Measurements from ENCODE around the gene PAFAH1B2.
A peak's percentile ranks its signal among the peaks of the same experiment; 100 is the strongest.
"Not testable (repeated sequence)": the region's sequence is repeated elsewhere in the genome, so short reads cannot be mapped to it uniquely, and the experiment has no call there.

The PAFAH1B2 gene, protein sequence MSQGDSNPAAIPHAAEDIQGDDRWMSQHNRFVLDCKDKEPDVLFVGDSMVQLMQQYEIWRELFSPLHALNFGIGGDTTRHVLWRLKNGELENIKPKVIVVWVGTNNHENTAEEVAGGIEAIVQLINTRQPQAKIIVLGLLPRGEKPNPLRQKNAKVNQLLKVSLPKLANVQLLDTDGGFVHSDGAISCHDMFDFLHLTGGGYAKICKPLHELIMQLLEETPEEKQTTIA

DNA sequence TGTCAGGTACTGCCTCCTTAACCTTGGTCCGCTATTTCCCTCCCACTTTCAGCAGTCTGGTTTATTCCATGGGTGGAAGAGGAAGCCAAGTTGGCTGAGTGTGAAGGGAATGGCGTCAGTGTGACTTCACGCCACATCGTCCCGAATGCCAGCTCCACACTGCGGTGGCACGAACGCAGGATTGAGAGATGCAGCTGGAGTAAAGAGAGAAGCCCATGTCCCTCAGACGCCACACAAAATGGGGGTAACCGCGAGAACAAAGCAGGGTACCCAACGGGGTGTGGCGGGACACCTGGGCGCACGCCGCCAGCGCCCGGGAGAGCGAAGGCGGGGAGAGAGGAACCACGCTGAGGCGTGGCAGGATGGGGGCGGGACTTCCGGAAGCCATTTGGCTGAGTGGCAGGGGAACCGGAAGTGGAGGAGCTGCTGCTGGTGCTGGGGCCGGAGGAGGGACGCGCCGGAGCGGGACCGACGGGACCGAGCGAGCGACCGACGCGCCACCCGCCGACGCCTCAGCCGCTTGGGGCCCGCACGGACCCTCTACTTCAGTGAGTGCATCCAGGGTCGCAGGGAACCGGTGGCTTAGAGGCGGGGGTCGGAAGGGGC lies at the start of gene PAFAH1B2:
Gene PAFAH1B2, plus strand, starts transcription at position 417 of the 606 bp plus-strand sequence. CDS start 8,161 bp downstream, outside the sequence.
- peak; percentile 92 for DNase-seq

GRCh38 chr11:117094776-117095175 lies 49.3 kb upstream of the PAFAH1B2 start:
- DNase-seq: peak; percentile 48

DNA sequence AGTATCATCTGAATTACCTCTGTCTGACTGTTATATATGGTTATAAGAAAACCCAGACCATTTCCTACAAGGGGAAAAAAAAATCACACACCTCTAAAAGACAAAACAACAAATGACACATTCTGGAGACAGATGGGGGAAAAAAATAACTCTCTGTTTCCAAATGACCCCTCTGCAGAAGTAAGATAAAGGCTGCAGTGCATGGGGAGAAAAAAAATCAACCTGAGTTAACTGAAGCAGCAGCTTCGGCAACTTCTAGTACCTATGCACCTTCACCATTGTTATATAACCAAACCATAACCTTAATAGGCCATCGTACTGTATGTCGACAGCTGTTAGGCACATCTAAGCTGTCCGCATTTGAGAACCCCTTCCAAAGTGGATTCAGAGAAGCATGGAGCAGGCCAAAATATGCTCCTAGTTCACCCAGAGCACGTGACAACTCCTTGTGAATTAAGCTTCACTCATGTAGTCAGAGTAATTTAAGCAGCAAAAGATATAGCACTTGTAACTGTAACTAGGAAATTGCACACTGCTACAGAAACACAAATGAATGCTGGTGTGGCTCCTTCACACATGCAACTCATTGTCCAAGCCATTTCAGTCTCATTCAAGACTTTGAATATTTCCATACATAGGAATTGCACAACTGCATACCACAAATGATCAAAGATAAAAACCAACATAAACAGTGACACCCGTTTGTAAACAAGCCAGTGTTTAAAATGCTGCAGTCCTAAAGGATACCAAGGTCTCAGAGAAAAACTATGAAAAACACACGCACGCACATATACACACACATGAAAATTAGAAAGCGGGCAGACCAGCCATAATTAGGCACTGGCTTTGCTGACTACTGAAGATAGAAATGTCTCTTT lies 48.6 kb upstream of the PAFAH1B2 start:
- DNase-seq: peak; percentile 82

DNA sequence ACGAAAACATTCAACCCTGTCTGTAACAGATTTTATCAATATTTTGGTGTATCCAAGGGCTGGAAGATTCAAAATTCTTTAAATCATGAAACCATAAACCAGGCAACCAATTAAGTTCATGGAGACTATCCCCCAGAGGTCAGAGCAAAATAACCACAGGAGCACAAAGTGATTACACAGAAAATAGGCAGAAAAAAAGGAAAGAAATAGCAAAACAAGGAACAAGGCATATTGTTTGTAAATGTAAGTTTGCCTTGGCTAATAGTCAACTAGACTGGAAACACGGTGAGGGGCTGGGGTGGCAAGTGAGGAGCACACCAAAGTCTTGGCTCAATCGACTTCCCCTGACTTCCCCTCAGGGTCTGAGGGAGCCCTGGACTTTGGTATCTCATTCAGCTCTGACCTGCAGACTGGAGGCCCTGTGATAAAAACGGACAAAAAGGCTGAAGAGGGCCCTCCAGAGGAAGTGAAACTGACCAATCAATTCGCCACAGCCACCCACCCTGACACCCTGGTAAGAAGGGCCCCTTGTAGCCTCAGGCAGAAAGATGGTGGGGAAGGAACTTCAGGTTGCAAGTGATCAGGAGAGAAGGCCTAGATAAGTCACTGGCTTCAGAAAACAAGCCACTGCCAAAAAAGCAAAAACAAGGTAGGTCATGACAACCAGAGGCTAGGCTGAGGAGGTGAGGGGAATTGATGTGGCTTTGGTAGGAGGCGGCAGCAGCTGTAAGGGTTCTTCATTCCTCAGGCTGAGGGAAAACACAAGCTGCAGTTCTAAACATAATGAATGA lies 47.7 kb upstream of the PAFAH1B2 start:
- DNase-seq: no peak

DNA sequence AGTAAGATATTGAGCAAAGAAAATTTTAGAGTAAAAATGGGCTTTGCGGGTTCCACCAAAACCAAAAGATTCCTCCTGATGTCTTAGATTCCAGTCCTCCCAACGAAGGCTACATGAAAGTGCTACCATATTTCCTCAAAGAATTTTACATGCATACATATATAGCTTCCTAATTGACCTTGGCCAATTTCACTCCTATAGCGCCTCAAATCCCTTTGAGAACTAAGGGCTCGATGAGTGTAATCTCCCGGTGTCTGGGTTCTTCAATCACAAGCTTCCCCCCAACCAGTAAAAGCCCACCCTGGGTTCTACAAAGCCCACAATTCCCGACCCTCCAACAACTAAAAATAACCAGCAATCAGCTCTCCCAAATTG lies 47.1 kb upstream of the PAFAH1B2 start:
- no peak for DNase-seq

- no peak for DNase-seq
Observed at GRCh38 chr11:117097389-117098268, 46.5 kb upstream of the PAFAH1B2 start.

DNA sequence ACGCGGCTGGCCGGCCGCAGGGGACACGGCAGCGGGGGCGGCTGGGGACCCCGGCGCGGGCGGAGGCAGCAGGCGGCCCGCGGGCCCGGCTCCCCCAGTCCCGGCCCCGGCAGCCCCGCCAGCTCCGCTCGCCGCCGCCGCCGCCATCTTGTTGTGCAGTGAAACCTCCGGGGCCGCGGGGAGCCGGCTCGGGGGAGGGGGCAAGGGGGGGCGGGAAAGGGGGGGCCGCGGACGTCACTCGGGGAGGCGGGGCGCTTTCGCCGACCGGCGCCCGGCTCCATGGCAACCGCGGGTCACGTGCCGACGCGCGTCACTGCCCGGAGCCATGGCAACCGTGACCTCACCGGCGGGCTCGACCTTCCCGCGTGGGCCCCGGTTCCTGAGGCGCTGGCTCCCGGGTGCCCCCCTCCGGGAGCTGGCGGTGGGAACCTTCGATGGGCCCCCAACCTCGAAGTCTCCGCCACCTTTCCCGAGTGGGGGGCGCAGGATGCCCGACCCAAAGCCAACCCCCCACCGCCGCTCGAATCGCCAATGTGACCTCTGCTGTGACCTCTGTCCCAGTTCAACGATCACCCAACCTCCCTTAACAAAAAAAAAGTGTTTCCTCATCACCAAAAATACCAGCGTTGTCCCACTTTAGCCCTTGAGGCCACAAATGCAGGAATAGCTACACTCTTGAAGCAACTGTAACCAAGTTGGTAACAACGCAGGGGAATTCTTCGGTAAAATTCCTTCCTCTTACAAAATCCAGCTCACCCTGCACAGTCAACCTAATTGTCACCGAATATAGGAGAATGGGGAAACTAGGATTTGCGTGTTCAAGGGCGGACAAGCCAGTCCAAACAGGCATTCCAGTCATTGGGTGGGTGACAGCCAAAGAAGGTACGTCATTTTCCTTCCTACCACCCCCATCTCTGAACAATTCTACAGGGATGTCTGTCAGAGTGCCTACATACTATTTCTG lies 45.5 kb upstream of the PAFAH1B2 start, which contains the start of gene SIK3:
Gene SIK3, minus strand, starts transcription at position 160 of the 964 bp plus-strand sequence. Its CDS starts 13 bp downstream, at position 147.
- peak; percentile 93 for DNase-seq

DNA sequence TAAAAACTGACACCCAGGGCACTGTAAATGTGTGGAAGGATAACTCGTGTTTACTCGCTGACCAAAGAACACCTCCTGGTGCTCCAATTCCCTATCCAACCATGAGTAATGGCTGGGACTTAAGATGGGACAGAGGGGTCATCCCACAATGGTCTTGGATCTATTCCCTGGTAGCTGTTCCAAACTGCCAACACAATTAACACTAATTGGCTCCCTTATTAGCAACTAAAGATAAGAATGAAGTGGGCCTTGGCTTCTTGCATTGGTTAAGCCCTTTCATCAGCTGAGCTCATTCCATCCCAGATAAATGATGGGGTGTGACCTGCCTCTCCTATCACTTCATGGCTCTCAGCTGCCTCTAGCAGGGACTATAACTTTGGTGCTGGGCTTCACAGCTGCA lies 44.4 kb upstream of the PAFAH1B2 start:
- DNase-seq: no peak

- no peak for DNase-seq
Observed at GRCh38 chr11:117100556-117100955, 43.5 kb upstream of the PAFAH1B2 start.

GRCh38 chr11:117107701-117108590 lies 36.1 kb upstream of the PAFAH1B2 start:
- no peak for DNase-seq

GRCh38 chr11:117110294-117110950 lies 33.7 kb upstream of the PAFAH1B2 start:
- no peak for DNase-seq

GRCh38 chr11:117112497-117112896 lies 31.6 kb upstream of the PAFAH1B2 start:
- not testable (repeated sequence) for DNase-seq

DNA sequence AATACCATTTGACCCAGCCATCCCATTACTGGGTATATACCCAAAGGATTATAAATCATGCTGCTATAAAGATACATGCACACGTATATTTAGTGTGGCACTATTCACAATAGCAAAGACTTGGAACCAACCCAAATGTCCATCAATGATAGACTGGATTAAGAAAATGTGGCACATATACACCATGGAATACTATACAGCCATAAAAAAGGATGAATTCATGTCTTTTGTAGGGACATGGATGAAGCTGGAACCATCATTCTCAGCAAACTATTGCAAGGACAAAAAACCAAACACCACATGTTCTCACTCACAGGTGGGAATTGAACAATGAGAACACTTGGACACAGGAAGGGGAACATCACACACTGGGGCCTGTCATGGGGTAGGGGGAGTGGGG lies 31.1 kb upstream of the PAFAH1B2 start:
- DNase-seq: not testable (repeated sequence)

- DNase-seq: no peak
Observed at GRCh38 chr11:117117681-117118080, 26.4 kb upstream of the PAFAH1B2 start.

GRCh38 chr11:117121176-117121575 lies 22.9 kb upstream of the PAFAH1B2 start:
- DNase-seq: peak; percentile 75

GRCh38 chr11:117122556-117122955 lies 21.5 kb upstream of the PAFAH1B2 start:
- no peak for DNase-seq

DNA sequence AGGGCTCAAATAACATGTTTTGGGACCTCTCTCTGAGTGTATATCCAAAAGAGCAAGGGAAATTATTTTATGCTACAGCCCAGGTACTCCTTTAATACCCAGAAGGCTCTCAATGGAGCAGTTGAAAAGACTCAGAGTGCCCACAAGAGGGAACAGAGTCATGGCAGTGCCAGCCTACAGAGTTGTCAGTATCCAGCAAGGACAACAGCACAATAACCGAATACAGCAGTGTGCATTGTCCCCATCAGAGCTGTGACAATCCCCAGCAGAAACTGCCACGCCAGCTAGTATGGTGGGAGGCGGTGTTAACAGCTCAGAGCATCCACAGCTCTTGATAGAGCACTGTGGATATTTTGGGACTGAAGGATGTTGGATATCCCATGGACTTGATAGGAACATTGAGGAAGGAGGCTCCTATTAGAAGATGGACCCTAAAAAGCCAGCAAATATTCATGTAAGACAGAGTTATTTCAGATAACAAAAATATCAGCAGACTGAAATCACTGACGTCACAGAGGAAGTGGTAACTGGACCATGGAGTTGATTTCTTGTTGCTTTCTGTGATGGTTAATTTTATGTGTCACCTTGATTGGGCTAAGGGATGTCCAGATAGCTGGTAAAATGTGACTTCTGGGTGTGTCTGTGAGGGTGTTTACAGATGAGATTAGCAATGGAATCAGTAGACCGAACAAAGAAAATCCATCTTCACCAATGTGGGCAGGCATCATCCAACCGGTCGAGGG lies 17.7 kb upstream of the PAFAH1B2 start:
- DNase-seq: no peak
